ENCODE data around the gene EME1.

EME1 gene

GRCh38 chr17:50348522-50349242 is 24.3 kb upstream of the EME1 start:
- DNase-seq: no peak

DNA sequence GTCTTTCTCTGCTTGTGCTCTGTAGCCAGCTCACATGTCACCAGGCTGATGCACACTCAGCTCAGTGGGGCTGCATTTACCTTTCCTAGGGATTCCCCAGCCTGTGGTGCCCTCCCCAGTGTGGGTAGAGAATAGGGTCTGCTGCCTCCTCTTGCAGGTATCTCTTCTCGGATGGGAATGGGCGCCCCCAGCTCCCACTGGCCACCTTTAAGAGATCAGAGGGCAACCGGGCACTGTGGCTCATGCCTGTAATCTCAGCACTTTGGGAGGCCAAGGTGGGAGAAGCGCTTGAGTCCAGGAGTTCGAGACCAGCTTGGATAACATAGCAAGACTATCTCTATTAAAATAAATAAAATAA is 23.8 kb upstream of the EME1 start:
- DNase-seq: no peak

GRCh38 chr17:50350733-50351132 is 22.3 kb upstream of the EME1 start:
- no peak for DNase-seq

- no peak for DNase-seq
Observed at GRCh38 chr17:50352072-50352692, 20.8 kb upstream of the EME1 start.

GRCh38 chr17:50352693-50353599 is 20.1 kb upstream of the EME1 start:
- DNase-seq: no peak

- no peak for DNase-seq
Observed at GRCh38 chr17:50353600-50354195, 19.3 kb upstream of the EME1 start.

- no peak for DNase-seq
Observed at GRCh38 chr17:50354198-50354597, 18.8 kb upstream of the EME1 start.

DNA sequence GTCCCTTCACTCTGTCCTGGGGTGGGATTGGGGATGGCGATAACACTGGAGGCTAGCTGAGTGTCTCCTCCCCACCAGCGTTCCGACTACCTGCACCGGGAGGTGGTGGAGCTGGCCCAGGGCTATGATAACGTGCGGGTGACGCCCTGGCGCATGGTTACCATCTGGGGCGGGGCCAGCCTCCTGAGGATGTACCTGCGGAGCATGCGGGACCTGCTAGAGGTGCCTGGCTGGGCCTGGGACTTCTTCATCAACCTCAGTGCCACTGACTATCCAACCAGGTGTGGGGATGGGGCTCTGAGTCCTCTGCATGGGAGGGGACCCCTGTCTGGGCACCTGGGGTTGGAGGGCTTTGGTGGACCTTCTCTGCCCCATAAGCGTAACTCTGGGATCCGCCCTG is 18.3 kb upstream of the EME1 start:
- no peak for DNase-seq

- no peak for DNase-seq
Observed at GRCh38 chr17:50355336-50355700, 17.7 kb upstream of the EME1 start.

DNA sequence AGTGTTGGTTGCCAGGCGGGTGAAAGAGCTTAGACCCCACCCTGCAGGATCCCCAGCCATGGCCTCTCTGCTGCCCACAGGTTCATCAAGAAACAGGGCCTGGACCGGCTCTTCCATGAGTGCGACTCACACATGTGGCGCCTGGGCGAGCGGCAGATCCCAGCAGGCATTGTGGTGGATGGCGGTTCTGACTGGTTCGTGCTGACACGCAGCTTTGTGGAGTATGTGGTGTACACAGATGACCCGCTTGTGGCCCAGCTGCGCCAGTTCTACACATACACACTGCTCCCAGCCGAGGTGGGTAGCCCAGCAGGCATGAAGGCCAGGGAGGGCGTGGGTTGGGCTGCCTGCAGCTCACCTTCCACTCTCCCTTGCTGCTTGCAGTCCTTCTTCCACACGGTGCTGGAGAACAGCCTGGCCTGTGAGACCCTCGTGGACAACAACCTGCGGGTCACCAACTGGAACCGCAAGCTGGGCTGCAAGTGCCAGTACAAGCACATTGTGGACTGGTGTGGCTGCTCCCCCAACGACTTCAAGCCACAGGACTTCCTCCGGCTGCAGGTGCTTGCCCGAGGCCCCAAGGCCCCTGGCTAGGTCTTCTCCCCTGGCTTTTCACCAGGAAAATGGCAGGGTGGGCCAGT is 17.2 kb upstream of the EME1 start:
- no peak for DNase-seq

DNA sequence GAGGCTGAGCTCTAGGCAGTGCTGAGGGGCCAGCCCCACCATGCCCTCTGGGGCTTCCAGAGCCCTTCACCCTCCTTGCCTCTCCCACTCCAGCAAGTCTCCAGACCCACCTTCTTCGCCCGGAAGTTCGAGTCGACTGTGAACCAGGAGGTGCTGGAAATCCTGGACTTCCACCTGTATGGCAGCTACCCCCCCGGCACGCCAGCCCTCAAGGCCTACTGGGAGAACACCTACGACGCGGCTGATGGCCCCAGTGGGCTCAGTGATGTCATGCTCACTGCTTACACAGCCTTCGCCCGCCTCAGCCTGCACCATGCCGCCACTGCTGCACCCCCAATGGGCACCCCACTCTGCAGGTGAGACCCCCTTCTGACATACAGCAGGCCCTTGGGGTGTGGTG is 16.6 kb upstream of the EME1 start:
- DNase-seq: no peak

GRCh38 chr17:50356892-50357510 is 16.0 kb upstream of the EME1 start:
- DNase-seq: no peak

DNA sequence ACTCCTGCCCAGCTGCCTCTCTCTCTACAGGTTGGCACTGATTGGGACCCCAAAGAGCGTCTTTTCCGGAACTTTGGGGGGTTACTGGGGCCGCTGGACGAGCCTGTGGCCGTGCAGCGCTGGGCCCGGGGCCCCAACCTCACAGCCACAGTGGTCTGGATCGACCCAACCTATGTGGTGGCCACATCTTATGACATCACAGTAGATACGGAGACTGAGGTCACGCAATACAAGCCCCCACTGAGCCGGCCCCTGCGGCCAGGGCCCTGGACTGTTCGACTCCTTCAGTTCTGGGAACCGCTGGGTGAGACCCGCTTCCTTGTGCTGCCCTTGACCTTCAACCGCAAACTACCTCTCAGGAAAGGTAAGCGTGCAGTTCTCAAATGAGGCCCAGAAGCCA is 14.9 kb upstream of the EME1 start:
- no peak for DNase-seq

GRCh38 chr17:50359005-50359699 is 13.9 kb upstream of the EME1 start:
- DNase-seq: no peak

DNA sequence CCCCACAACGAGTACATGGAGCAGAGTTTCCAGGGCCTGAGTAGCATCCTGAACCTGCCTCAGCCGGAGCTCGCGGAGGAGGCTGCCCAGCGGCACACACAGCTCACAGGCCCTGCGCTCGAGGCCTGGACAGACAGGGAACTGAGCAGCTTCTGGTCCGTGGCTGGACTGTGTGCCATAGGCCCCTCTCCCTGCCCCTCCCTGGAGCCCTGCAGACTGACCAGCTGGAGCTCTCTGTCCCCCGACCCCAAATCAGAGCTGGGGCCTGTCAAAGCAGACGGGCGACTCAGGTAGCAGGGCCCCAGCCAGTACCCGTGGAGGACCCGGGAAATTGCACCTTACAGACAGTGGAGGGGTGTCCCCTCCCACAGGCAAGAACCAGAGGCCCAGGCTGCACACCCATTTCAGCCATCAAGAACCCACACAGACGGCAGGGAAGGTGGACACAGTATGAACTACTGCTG is 13.0 kb upstream of the EME1 start:
- no peak for DNase-seq

DNA sequence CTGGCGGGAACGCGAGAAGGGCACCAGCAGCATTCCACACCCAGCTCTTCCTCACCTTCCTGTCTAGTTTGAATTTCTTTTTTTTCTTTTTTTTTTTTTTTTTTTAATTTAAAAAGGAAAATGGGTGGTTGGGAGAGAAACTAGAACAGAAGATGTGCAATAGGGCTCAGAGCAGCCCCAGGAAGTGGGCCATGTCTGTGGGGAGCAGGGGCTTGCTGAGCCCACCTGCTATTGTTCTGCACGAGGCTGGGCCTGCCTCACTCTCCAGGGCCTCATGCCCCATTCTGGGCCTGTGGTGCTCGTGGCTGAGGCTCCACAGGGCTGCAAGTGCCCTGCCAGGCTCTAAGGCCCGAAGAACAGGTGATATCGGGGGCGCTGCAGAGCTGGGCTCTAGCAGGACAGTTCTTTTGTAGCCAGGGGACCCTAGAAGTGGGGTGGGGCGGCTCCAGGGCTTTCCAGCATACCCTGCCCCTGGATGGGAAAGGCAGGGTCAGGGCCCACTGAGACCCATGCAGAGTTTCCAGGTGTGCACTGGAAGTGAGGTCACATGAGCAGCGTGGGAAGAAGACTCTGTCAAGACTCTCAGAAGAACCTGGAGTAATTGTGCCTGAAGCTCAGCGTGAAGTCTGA is 12.4 kb upstream of the EME1 start:
- no peak for DNase-seq

DNA sequence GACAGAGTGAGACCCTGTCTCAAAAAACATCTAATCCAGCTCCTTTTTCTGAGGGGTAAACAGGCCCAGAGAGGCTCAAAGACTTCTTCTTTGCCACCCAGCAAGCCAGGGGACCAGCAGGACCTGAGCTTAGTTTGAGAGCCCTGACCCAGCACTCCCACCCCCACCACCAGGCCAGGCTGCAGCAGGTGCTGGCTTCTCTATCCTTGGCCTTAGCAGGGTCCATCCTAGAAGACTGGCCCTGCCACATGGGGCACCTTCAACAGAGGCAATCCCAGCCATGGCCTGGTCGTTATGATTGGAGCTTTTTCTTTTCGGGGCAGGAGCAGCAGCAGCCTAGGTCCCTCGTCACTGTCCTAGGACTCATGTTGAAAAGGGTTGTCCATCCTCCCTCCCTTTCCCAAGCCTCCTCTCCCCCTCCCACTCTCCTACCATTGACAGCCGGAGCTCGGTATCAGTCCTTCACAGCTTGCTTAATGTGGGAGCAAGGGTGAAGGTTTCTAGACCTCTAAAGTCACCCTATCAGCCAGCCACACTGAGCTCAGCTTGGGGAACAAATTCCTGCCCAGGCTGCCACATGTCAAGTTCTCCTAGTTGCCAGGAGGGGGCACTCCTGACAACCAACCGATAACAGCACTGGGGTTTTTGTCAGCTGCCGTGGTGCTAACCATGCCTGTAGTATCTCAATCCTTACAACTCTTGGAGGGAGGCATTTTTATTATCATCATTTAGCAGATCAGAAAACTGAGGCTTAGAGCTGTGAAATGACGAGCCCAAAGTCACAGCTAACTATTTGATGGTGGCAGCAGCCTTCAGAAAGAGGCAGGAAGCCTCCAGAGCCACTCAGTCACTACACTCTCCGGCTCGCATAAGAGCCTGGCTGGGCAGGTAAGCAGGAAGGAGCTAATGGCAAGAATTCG is 11.2 kb upstream of the EME1 start:
- DNase-seq: peak; percentile 80 to 81

DNA sequence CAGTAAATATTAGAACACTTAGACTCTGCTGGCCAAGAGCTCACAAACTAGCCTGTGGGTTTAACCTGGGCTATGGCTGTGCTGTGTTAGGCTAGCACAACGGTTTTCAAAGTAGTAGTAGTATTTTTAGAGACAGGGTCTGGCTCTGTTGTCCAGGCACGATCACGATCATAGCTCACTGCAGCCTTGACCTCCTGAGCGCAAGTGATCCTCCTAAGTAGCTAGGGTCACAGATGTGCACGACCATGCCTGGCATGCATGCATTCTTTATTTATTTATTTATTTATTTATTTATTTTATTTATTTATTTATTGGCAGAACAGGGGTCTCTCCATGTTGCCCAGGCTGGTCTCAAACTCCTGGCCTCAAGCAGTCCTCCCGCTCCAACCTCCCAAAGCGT is 10.4 kb upstream of the EME1 start:
- no peak for DNase-seq

DNA sequence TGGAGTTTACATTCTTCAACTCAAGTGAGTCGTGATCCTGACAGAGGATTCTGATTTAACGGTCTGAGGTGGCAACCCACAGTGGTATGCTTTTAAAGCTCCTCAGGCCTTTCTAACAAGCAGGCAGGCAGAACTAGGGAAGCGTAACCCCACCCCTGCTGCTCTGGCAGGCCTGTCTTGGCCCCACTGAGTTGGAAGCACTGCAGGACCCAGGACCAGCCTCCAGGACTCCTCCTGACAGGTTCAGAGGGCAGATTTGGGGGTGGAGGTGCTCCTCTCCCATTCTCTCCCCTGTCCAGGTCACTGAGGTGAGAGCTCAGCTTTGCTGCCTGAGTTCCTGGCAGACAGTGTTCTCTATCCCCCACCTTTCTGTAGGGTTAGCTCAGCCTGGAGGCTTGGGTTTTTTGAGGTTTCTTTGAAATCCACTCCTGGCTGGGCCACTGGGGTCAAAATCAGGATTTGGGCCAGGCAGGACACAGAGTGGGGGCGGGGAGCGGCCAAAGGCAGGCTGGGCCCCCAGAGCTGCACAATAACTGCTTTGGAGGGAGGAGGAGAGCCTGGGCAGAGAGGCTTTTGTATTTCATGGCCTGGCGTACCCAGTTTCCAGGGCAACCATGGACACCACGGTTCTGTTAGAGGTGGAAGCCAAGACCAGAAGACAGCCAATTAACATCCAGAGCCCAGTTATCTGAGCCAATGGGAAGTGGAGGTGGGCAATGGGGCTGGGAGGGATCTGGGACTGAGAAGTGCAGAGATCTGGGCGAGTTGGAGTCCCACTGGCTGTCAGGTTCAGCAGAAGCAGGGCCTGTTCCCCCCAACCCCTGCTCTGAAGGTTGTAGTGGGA is 9.6 kb upstream of the EME1 start:
- no peak for DNase-seq
